ENCODE results near the gene NDUFS3. TPM values are rescaled to one million over a fixed set of nuclear protein-coding genes. Genes with fewer than 3 reads are reported as not detected.

NDUFS3 gene
- total and polyA plus RNA-seq, 7 experiments from 2014 or later = 68.6 to 116 (median 108) TPM

DNA sequence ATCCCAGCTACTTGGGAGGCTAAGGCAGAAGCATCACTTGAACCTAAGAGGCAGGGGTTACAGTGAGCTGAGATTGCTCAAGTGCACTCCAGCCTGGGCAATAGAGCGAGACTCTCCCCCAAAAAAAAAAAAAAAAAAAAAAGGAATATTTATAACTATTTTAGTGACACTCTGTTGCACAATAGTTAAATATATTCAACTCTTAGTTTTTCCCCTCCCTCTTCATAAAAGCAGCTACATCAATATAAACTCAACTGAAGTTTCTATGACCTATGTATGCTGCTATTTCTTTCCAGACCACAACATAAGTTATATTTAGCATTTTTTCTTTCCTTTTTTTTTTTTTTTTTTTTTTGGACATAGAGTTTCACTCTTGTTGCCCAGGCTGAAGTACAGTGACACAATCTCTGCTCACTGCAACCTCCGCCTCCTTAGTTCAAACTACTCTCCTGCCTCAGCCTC lies 45.2 kb upstream of the NDUFS3 start:
- peaks cover 14 to 77% (median 50%) of the 10 kb centered on the region in 7 donors for H3K4me1 Mint-ChIP-seq
- Histone ChIP-seq H3K4me1 (ENCODE audit: control insufficient read depth in 2 of 2, insufficient read depth in 2 of 2, low read length in 2 of 2) (peaks cover 3 to 19% of the 10 kb centered on the region in 2 donors), H3K27ac (ENCODE audit: low read depth, low read length) (no peak overlapping the region), H3K9me3 (ENCODE audit: control insufficient read depth in 2 of 3, low read length in 3 of 3) (no peaks in the 10 kb centered on the region), H3K27me3 (ENCODE audit: control insufficient read depth in 2 of 2, insufficient read depth in 2 of 2, low read length in 2 of 2) (no peaks in the 10 kb centered on the region), H3K4me3 (ENCODE audit: low read length) (no peak overlapping the region), H3K36me3 (ENCODE audit: control insufficient read depth in 2 of 3, insufficient read depth in 3 of 3, low read length in 3 of 3) (peaks cover 0 to 6% (median 0%) of the 10 kb centered on the region in 3 experiments)
- peak overlapping the region in 2 of 9 donors; percentile 36 to 52 for H3K27ac Mint-ChIP-seq
- peaks cover 0 to 2% (median 0%) of the 10 kb centered on the region in 11 donors for H3K9me3 Mint-ChIP-seq
- ChIA-PET CTCF (interaction anchor here (0.6 kb wide), 2 partner anchors 11 to 261 kb away, joined by 3 to 5 read pairs; no protein-coding TSS in a partner anchor), POLR2A (no interaction called here)
- H3K36me3 Mint-ChIP-seq = peaks cover 2 to 16% (median 5%) of the 10 kb centered on the region in 5 donors
- DNase-seq = no peak
- ATAC-seq = no peak
- H3K27me3 Mint-ChIP-seq = no peaks in the 10 kb centered on the region
- intact Hi-C loops (cut with micrococcal nuclease) = loop anchor here in 1 of 2 donors (10.0 kb wide), 1 partner anchor 61 kb away; the partner anchor contains the start of gene C1QTNF4
- H3K4me3 Mint-ChIP-seq = no peak overlapping the region

- Mint-ChIP-seq H3K9me3 (peaks cover 0 to 3% (median 0%) of the 10 kb centered on the region in 11 donors), H3K36me3 (peaks cover 4 to 17% (median 7%) of the 10 kb centered on the region in 5 donors), H3K27me3 (no peaks in the 10 kb centered on the region), H3K4me3 (peak overlapping the region in 2 of 10 donors; percentile 33 to 44), H3K4me1 (peaks cover 21 to 82% (median 60%) of the 10 kb centered on the region in 7 donors), H3K27ac (peak overlapping the region in 3 of 9 donors; percentile 24 to 67 (median 63))
- ChIA-PET POLR2A (interaction anchor here (0.6 kb wide), 2 partner anchors 12 to 529 kb away, joined by 3 to 4 read pairs; no protein-coding TSS in a partner anchor), CTCF (no interaction called here)
- Histone ChIP-seq H3K27ac (ENCODE audit: low read depth, low read length) (no peak overlapping the region), H3K4me1 (ENCODE audit: control insufficient read depth in 2 of 2, insufficient read depth in 2 of 2, low read length in 2 of 2) (peaks cover 3 to 28% of the 10 kb centered on the region in 2 donors), H3K9me3 (ENCODE audit: control insufficient read depth in 2 of 3, low read length in 3 of 3) (no peaks in the 10 kb centered on the region), H3K4me3 (ENCODE audit: low read length) (no peak overlapping the region), H3K36me3 (ENCODE audit: control insufficient read depth in 2 of 3, insufficient read depth in 3 of 3, low read length in 3 of 3) (peaks cover 0 to 6% (median 0%) of the 10 kb centered on the region in 3 experiments), H3K27me3 (ENCODE audit: control insufficient read depth in 2 of 2, insufficient read depth in 2 of 2, low read length in 2 of 2) (no peaks in the 10 kb centered on the region)
- DNase-seq = no peak
- no peak for ATAC-seq
- intact Hi-C loops (cut with micrococcal nuclease) = loop anchor here in 1 of 2 donors (10.0 kb wide), 1 partner anchor 60 kb away; the partner anchor contains the start of gene C1QTNF4
Observed at GRCh38 chr11:47534704-47535251, 44.1 kb upstream of the NDUFS3 start.

GRCh38 chr11:47536915-47537314 lies 42.0 kb upstream of the NDUFS3 start:
- no peak overlapping the region for H3K27ac Mint-ChIP-seq
- peaks cover 0 to 6% (median 0%) of the 10 kb centered on the region in 3 experiments for H3K36me3 ChIP-seq (ENCODE audit: control insufficient read depth in 2 of 3, insufficient read depth in 3 of 3, low read length in 3 of 3)
- H3K9me3 ChIP-seq (ENCODE audit: control insufficient read depth in 2 of 3, low read length in 3 of 3) = no peaks in the 10 kb centered on the region
- no peaks in the 10 kb centered on the region for H3K27me3 Mint-ChIP-seq
- no peak overlapping the region for H3K4me3 ChIP-seq (ENCODE audit: low read length)
- DNase-seq = no peak
- H3K36me3 Mint-ChIP-seq = peaks cover 4 to 14% (median 4%) of the 10 kb centered on the region in 5 donors
- peaks cover 8 to 37% of the 10 kb centered on the region in 2 donors for H3K4me1 ChIP-seq (ENCODE audit: control insufficient read depth in 2 of 2, insufficient read depth in 2 of 2, low read length in 2 of 2)
- peaks cover 0 to 3% (median 0%) of the 10 kb centered on the region in 11 donors for H3K9me3 Mint-ChIP-seq
- CTCF ChIA-PET = interaction anchor here (0.7 to 1.0 kb wide), 2 partner anchors 19 to 28 kb away, joined by 3 read pairs; no protein-coding TSS in a partner anchor
- H3K27me3 ChIP-seq (ENCODE audit: control insufficient read depth in 2 of 2, insufficient read depth in 2 of 2, low read length in 2 of 2) = no peaks in the 10 kb centered on the region
- peaks cover 24 to 84% (median 66%) of the 10 kb centered on the region in 7 donors for H3K4me1 Mint-ChIP-seq
- no peak for ATAC-seq
- no peak overlapping the region for H3K4me3 Mint-ChIP-seq
- POLR2A ChIA-PET = interaction anchor here (0.6 to 1.5 kb wide), 3 partner anchors 7 to 341 kb away, joined by 3 read pairs; no protein-coding TSS in a partner anchor
- H3K27ac ChIP-seq (ENCODE audit: low read depth, low read length) = no peak overlapping the region
- intact Hi-C loops (cut with micrococcal nuclease) = loop anchor here in 1 of 2 donors (10.0 kb wide), 1 partner anchor 58 kb away; the partner anchor contains the start of gene C1QTNF4

- Histone ChIP-seq H3K27me3 (ENCODE audit: control insufficient read depth in 2 of 2, insufficient read depth in 2 of 2, low read length in 2 of 2) (no peaks in the 10 kb centered on the region), H3K9me3 (ENCODE audit: control insufficient read depth in 2 of 3, low read length in 3 of 3) (no peaks in the 10 kb centered on the region), H3K4me3 (ENCODE audit: low read length) (no peak overlapping the region), H3K4me1 (ENCODE audit: control insufficient read depth in 2 of 2, insufficient read depth in 2 of 2, low read length in 2 of 2) (peaks cover 19 to 32% of the 10 kb centered on the region in 2 donors), H3K27ac (ENCODE audit: low read depth, low read length) (no peak overlapping the region), H3K36me3 (ENCODE audit: control insufficient read depth in 2 of 3, insufficient read depth in 3 of 3, low read length in 3 of 3) (peaks cover 0 to 6% (median 0%) of the 10 kb centered on the region in 3 experiments)
- peaks cover 4 to 14% (median 5%) of the 10 kb centered on the region in 5 donors for H3K36me3 Mint-ChIP-seq
- ATAC-seq (no peak), DNase-seq (no peak)
- peak overlapping the region in 8 of 9 donors; percentile 40 to 78 (median 54) for H3K27ac Mint-ChIP-seq
- H3K27me3 Mint-ChIP-seq = no peaks in the 10 kb centered on the region
- H3K9me3 Mint-ChIP-seq = peaks cover 0 to 3% (median 0%) of the 10 kb centered on the region in 11 donors
- CTCF ChIA-PET = interaction anchor here (0.7 kb wide), 1 partner anchor 38 kb away, joined by 3 read pairs; no protein-coding TSS in a partner anchor
- POLR2A ChIA-PET = interaction anchor here (0.6 to 1.0 kb wide), 2 partner anchors 12 to 39 kb away, joined by 3 to 4 read pairs; partner anchors contain the start of gene KBTBD4
- peaks cover 33 to 88% (median 70%) of the 10 kb centered on the region in 7 donors for H3K4me1 Mint-ChIP-seq
- peak overlapping the region in 7 of 10 donors; percentile 6 to 77 (median 40) for H3K4me3 Mint-ChIP-seq
- intact Hi-C loops (cut with micrococcal nuclease) = loop anchor here in 1 of 2 donors (10.0 kb wide), 1 partner anchor 56 kb away; the partner anchor contains the start of gene C1QTNF4
Observed at GRCh38 chr11:47538741-47539565, 39.9 kb upstream of the NDUFS3 start.

- Histone ChIP-seq H3K36me3 (ENCODE audit: control insufficient read depth in 2 of 3, insufficient read depth in 3 of 3, low read length in 3 of 3) (peaks cover 0 to 6% (median 0%) of the 10 kb centered on the region in 3 experiments), H3K4me1 (ENCODE audit: control insufficient read depth in 2 of 2, insufficient read depth in 2 of 2, low read length in 2 of 2) (peaks cover 23 to 36% of the 10 kb centered on the region in 2 donors), H3K9me3 (ENCODE audit: control insufficient read depth in 2 of 3, low read length in 3 of 3) (no peaks in the 10 kb centered on the region), H3K27ac (ENCODE audit: low read depth, low read length) (no peak overlapping the region), H3K27me3 (ENCODE audit: control insufficient read depth in 2 of 2, insufficient read depth in 2 of 2, low read length in 2 of 2) (no peaks in the 10 kb centered on the region), H3K4me3 (ENCODE audit: low read length) (no peak overlapping the region)
- intact Hi-C loops (cut with micrococcal nuclease) = loop anchor here in 1 of 2 donors (10.0 kb wide), 1 partner anchor 55 kb away; the partner anchor contains the start of gene C1QTNF4
- Mint-ChIP-seq H3K9me3 (peaks cover 0 to 3% (median 0%) of the 10 kb centered on the region in 11 donors), H3K4me3 (peak overlapping the region in 8 of 10 donors; percentile 7 to 77 (median 59)), H3K27me3 (no peaks in the 10 kb centered on the region), H3K4me1 (peaks cover 39 to 90% (median 75%) of the 10 kb centered on the region in 7 donors), H3K36me3 (peaks cover 4 to 14% (median 8%) of the 10 kb centered on the region in 5 donors), H3K27ac (peak overlapping the region in 7 of 9 donors; percentile 7 to 82 (median 69))
- no peak for DNase-seq
- no peak for ATAC-seq
- ChIA-PET POLR2A (interaction anchor here (0.6 to 1.4 kb wide), 3 partner anchors 12 to 39 kb away, joined by 3 read pairs; partner anchors contain the start of genes KBTBD4 and NDUFS3), CTCF (interaction anchor here (0.7 kb wide), 1 partner anchor 39 kb away, joined by 3 read pairs; no protein-coding TSS in a partner anchor)
Observed at GRCh38 chr11:47539681-47540039, 39.2 kb upstream of the NDUFS3 start.
